HepG2 (cell line): Measurements from ENCODE around the gene AGER. TPM values are rescaled to one million over a fixed set of nuclear protein-coding genes. Genes with fewer than 3 reads are reported as not detected.

ENCODE experiments used
- EEA1 ChIP-seq: sonication (generic); formaldehyde crosslinking; IDR thresholded peaks from 2 replicates; pipeline ENCODE4 v1.5.1; 2020; ENCODE audit warnings: mild to moderate bottlenecking, missing genetic modification reagents, borderline replicate concordance
- HOXD1 ChIP-seq: sonication (generic); formaldehyde crosslinking; IDR thresholded peaks from 2 replicates; pipeline ENCODE4 v1.5.0; 2020; ENCODE audit warnings: missing genetic modification reagents
- JDP2 ChIP-seq: sonication (generic); formaldehyde crosslinking; IDR thresholded peaks from 2 replicates; pipeline ENCODE4 v1.8.1; 2022; ENCODE audit warnings: missing genetic modification reagents, borderline replicate concordance
- KLF13 ChIP-seq: sonication (generic); formaldehyde crosslinking; IDR thresholded peaks from 2 replicates; pipeline ENCODE4 v1.4.0; 2020; ENCODE audit warnings: mild to moderate bottlenecking, missing genetic modification reagents
- NCOA1 ChIP-seq: sonication (generic); formaldehyde crosslinking; IDR thresholded peaks from 2 replicates; pipeline ENCODE4 v1.9.0; 2021; ENCODE audit warnings: missing genetic modification reagents
- NFKBIZ ChIP-seq: IDR thresholded peaks from 2 replicates; pipeline ENCODE4 v1.6.1; 2018; ENCODE audit warnings: missing genetic modification reagents, missing compliant biosample characterization
- NKX3-1 ChIP-seq: sonication (generic); formaldehyde crosslinking; IDR thresholded peaks from 2 replicates; pipeline ENCODE4 v1.5.0; 2020; ENCODE audit warnings: missing genetic modification reagents
- SAP130 ChIP-seq: IDR thresholded peaks from 2 replicates; pipeline ENCODE4 v1.6.1; 2016; ENCODE audit warnings: low read depth
- ZNF563 ChIP-seq: sonication (generic); formaldehyde crosslinking; IDR thresholded peaks from 2 replicates; pipeline ENCODE4 v1.8.0; 2022; ENCODE audit warnings: mild to moderate bottlenecking, moderate library complexity, missing genetic modification reagents
- ZNF670 ChIP-seq: sonication (generic); formaldehyde crosslinking; IDR thresholded peaks from 2 replicates; pipeline ENCODE4 v1.8.0; 2022; ENCODE audit warnings: mild to moderate bottlenecking, missing genetic modification reagents, borderline replicate concordance
- ZNF746 ChIP-seq: sonication (generic); formaldehyde crosslinking; IDR thresholded peaks from 2 replicates; pipeline ENCODE4 v1.8.0; 2022; ENCODE audit warnings: mild to moderate bottlenecking, missing genetic modification reagents
- polyA plus RNA-seq, 8 experiments: library from polyadenylated mRNA; depleted of rRNA in 3 of 8; stranded (reverse) in 7 of 8; unstranded in 1 of 8; fragments of >200 nt; fragmentation: Illumina TruSeq in 4 of 8; extraction: Trizol in 4 of 8; gene quantifications; 2 replicates each; pipeline versions ENCODE4 v1.2.1 to v1.2.3, GENCODE V29; 2011 to 2016; ENCODE audit warnings: low read depth in 4 of 8, missing spikeins in 1 of 8, mixed read lengths in 1 of 8; ENCODE audit not compliant: insufficient read depth in 1 of 8
- total RNA-seq, 5 experiments: library from RNA; depleted of rRNA; stranded (reverse); fragments of >200 nt; fragmentation: Illumina TruSeq; extraction: Trizol; gene quantifications; 2 replicates each; pipeline ENCODE4 v1.2.3, GENCODE V29; 2016; ENCODE audit warnings: low read depth in 1 of 5
- TF ChIP-seq, protein P1 (sequence below): sonication (generic); formaldehyde crosslinking; IDR thresholded peaks from 2 replicates; pipeline ENCODE4 v1.8.1; 2023; ENCODE audit warnings: mild to moderate bottlenecking, moderate library complexity, missing genetic modification reagents
- TF ChIP-seq, protein P2 (sequence below): sonication (generic); formaldehyde crosslinking; IDR thresholded peaks from 2 replicates; pipeline ENCODE4 v1.4.0; 2020; ENCODE audit warnings: low read depth, mild to moderate bottlenecking, missing genetic modification reagents
- TF ChIP-seq, protein P3 (sequence below): sonication (generic); formaldehyde crosslinking; IDR thresholded peaks from 2 replicates; pipeline ENCODE4 v1.4.0; 2020; ENCODE audit warnings: missing genetic modification reagents, mild to moderate bottlenecking, borderline replicate concordance
- TF ChIP-seq, protein P4 (sequence below): sonication (generic); formaldehyde crosslinking; IDR thresholded peaks from 2 replicates; pipeline ENCODE4 v1.9.0; 2021; ENCODE audit warnings: missing genetic modification reagents, mild to moderate bottlenecking, borderline replicate concordance
- TF ChIP-seq, protein P5 (sequence below): sonication (generic); formaldehyde crosslinking; IDR thresholded peaks from 2 replicates; pipeline ENCODE4 v1.8.1; 2023; ENCODE audit warnings: mild to moderate bottlenecking, inconsistent platforms, moderate library complexity, missing genetic modification reagents, borderline replicate concordance
- TF ChIP-seq, protein P6 (sequence below): sonication (generic); formaldehyde crosslinking; IDR thresholded peaks from 2 replicates; pipeline ENCODE4 v1.4.0; 2020; ENCODE audit warnings: missing genetic modification reagents
- TF ChIP-seq, protein P7 (sequence below): sonication (generic); formaldehyde crosslinking; IDR thresholded peaks from 2 replicates; pipeline ENCODE4 v1.5.1; 2020; ENCODE audit warnings: missing genetic modification reagents, mild to moderate bottlenecking, borderline replicate concordance

The AGER gene
- total and polyA plus RNA-seq, 2 of the 13 experiments (the other 11 are each of a cell fraction or from before 2014, with no cell fraction given) = 1.9 to 5.1 TPM

DNA sequence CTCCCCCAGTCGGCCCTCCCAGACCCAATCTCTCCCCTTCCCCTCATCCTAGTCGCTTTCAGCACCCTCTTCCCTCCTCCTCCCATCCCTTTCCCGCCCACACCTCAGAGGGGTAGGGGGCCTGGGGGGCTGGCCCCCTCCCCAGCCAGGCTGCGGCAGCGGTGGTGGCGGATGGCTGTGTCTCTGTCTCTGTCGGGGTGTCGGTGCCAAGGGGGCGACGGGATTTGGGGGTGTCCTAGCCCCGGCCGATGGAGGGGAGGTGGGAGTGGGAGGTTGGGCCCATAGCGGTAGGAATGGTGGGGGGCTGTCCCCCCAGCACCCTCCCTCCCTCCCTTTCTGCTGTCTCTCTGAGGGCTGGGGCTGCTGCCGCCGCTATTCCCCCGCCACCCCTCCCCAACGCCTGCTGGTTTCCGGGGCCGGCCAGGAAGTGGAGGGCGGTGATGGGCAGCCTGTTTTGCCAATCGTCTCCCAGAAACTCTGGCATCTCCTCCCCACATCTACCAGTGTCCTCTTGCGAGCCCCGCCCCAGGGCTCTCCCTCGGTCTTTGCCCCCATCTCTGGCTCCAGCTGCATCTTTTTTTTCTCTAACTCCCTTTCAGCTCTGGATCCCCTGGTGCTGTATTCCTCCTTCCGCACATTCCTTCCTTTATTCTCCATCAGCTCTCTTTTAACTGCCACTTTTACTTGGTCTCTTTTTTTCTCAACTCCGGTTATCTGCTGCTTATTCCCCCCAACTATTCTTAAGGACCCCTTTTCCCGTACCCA, 8.2 kb downstream of the AGER start, which contains the start of gene AGPAT1 (continued):
- TF ChIP-seq, protein P1, sequence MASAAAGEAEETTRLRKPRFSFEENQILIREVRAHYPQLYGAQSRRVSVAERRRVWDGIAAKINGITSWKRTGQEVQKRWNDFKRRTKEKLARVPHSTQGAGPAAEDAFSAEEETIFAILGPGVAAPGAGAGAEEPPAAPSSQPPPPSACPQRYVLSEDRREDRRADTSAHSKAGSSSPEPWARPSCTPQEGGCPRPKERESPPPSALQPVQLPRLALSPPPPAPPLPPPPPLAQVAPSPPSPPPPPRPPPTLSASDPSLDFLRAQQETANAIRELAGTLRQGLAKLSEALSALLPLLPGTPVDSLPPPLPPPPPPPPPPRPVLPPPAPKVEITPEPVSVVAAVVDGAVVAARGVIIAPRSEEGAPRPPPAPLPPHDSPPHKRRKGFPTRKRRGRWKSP (CRISPR knock-in tag) = no peak
- TF ChIP-seq NFKBIZ (CRISPR knock-in tag) (peak; percentile 49; the same call in 1 of the 2 replicates), ZNF746 (CRISPR knock-in tag) (no peak), NCOA1 (CRISPR knock-in tag) (no peak), SAP130 (CRISPR knock-in tag) (peak; percentile 65; the same call in 1 of the 2 replicates), NKX3-1 (CRISPR knock-in tag) (no peak), KLF13 (no peak), JDP2 (CRISPR knock-in tag) (no peak), ZNF670 (no peak), EEA1 (CRISPR knock-in tag) (peak; percentile 56; the same call in 1 of the 2 replicates), ZNF563 (CRISPR knock-in tag) (peak; percentile 68; the same call in 1 of the 2 replicates), HOXD1 (CRISPR knock-in tag) (0 out of 2 replicates have a peak, but pooled peaks have one; percentile 26)
- TF ChIP-seq, protein P2, sequence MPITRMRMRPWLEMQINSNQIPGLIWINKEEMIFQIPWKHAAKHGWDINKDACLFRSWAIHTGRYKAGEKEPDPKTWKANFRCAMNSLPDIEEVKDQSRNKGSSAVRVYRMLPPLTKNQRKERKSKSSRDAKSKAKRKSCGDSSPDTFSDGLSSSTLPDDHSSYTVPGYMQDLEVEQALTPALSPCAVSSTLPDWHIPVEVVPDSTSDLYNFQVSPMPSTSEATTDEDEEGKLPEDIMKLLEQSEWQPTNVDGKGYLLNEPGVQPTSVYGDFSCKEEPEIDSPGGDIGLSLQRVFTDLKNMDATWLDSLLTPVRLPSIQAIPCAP (CRISPR knock-in tag) = 0 out of 2 replicates have a peak, but pooled peaks have one; percentile 24
- TF ChIP-seq, protein P3, sequence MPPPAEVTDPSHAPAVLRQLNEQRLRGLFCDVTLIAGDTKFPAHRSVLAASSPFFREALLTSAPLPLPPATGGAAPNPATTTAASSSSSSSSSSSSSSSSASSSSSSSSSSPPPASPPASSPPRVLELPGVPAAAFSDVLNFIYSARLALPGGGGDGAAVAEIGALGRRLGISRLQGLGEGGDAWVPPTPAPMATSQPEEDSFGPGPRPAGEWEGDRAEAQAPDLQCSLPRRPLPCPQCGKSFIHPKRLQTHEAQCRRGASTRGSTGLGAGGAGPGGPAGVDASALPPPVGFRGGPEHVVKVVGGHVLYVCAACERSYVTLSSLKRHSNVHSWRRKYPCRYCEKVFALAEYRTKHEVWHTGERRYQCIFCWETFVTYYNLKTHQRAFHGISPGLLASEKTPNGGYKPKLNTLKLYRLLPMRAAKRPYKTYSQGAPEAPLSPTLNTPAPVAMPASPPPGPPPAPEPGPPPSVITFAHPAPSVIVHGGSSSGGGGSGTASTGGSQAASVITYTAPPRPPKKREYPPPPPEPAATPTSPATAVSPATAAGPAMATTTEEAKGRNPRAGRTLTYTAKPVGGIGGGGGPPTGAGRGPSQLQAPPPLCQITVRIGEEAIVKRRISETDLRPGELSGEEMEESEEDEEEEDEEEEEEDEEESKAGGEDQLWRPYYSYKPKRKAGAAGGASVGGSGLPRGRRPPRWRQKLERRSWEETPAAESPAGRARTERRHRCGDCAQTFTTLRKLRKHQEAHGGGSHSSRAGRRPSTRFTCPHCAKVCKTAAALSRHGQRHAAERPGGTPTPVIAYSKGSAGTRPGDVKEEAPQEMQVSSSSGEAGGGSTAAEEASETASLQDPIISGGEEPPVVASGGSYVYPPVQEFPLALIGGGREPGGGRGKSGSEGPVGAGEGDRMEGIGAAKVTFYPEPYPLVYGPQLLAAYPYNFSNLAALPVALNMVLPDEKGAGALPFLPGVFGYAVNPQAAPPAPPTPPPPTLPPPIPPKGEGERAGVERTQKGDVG (CRISPR knock-in tag) = no peak
- TF ChIP-seq, protein P4, sequence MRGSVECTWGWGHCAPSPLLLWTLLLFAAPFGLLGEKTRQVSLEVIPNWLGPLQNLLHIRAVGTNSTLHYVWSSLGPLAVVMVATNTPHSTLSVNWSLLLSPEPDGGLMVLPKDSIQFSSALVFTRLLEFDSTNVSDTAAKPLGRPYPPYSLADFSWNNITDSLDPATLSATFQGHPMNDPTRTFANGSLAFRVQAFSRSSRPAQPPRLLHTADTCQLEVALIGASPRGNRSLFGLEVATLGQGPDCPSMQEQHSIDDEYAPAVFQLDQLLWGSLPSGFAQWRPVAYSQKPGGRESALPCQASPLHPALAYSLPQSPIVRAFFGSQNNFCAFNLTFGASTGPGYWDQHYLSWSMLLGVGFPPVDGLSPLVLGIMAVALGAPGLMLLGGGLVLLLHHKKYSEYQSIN (CRISPR knock-in tag) = no peak
- TF ChIP-seq, protein P5, sequence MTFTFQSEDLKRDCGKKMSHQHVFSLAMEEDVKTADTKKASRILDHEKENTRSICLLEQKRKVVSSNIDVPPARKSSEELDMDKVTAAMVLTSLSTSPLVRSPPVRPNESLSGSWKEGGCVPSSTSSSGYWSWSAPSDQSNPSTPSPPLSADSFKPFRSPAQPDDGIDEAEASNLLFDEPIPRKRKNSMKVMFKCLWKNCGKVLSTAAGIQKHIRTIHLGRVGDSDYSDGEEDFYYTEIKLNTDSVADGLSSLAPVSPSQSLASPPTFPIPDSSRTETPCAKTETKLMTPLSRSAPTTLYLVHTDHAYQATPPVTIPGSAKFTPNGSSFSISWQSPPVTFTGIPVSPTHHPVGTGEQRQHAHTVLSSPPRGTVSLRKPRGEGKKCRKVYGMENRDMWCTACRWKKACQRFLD (CRISPR knock-in tag) = peak; percentile 36; the same call in 1 of the 2 replicates
- TF ChIP-seq, protein P6, sequence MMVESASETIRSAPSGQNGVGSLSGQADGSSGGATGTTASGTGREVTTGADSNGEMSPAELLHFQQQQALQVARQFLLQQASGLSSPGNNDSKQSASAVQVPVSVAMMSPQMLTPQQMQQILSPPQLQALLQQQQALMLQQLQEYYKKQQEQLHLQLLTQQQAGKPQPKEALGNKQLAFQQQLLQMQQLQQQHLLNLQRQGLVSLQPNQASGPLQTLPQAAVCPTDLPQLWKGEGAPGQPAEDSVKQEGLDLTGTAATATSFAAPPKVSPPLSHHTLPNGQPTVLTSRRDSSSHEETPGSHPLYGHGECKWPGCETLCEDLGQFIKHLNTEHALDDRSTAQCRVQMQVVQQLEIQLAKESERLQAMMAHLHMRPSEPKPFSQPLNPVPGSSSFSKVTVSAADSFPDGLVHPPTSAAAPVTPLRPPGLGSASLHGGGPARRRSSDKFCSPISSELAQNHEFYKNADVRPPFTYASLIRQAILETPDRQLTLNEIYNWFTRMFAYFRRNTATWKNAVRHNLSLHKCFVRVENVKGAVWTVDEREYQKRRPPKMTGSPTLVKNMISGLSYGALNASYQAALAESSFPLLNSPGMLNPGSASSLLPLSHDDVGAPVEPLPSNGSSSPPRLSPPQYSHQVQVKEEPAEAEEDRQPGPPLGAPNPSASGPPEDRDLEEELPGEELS (CRISPR knock-in tag) = peak; percentile 36; the same call in 1 of the 2 replicates
- TF ChIP-seq, protein P7, sequence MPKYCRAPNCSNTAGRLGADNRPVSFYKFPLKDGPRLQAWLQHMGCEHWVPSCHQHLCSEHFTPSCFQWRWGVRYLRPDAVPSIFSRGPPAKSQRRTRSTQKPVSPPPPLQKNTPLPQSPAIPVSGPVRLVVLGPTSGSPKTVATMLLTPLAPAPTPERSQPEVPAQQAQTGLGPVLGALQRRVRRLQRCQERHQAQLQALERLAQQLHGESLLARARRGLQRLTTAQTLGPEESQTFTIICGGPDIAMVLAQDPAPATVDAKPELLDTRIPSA = no peak
